ENCODE data around the gene TEX12.

The TEX12 gene

GRCh38 chr11:112167145-112167544 lies at the start of gene TEX12:
TEX12 (plus strand) TSS chr11:112167372; CDS start chr11:112169269, 1,897 bp downstream.
- DNase-seq (ENCODE audit: low read depth), result no peak
- H3K4me3 ChIP-seq (ENCODE audit: control insufficient read depth, low read depth, low read length), result no peak within 1 kb of the TSS
- TF ChIP-seq CTCF (IDR thresholded peaks at IDR 0.05; ENCODE audit: control insufficient read depth, insufficient read depth, low read depth, low read length, missing control alignments), result no peak

- DNase-seq (ENCODE audit: low read depth), result no peak
- no peak overlapping the region for H3K4me3 ChIP-seq (ENCODE audit: control insufficient read depth, low read depth, low read length)
- no peak for TF ChIP-seq CTCF (IDR thresholded peaks at IDR 0.05; ENCODE audit: control insufficient read depth, insufficient read depth, low read depth, low read length, missing control alignments)
Observed at GRCh38 chr11:112118176-112118575, 49.0 kb upstream of the TEX12 start.

GRCh38 chr11:112121981-112122615 lies 45.1 kb upstream of the TEX12 start:
- no peak overlapping the region for H3K4me3 ChIP-seq (ENCODE audit: control insufficient read depth, low read depth, low read length)
- TF ChIP-seq CTCF (IDR thresholded peaks at IDR 0.05; ENCODE audit: control insufficient read depth, insufficient read depth, low read depth, low read length, missing control alignments), result no peak
- DNase-seq (ENCODE audit: low read depth), result no peak

GRCh38 chr11:112123129-112123528 lies 44.0 kb upstream of the TEX12 start:
- no peak for TF ChIP-seq CTCF (IDR thresholded peaks at IDR 0.05; ENCODE audit: control insufficient read depth, insufficient read depth, low read depth, low read length, missing control alignments)
- H3K4me3 ChIP-seq (ENCODE audit: control insufficient read depth, low read depth, low read length), result no peak overlapping the region
- DNase-seq (ENCODE audit: low read depth), result no peak

- H3K4me3 ChIP-seq (ENCODE audit: control insufficient read depth, low read depth, low read length), result no peak overlapping the region
- no peak for DNase-seq (ENCODE audit: low read depth)
- TF ChIP-seq CTCF (IDR thresholded peaks at IDR 0.05; ENCODE audit: control insufficient read depth, insufficient read depth, low read depth, low read length, missing control alignments), result no peak
Observed at GRCh38 chr11:112127056-112127455, 40.1 kb upstream of the TEX12 start.

- no peak overlapping the region for H3K4me3 ChIP-seq (ENCODE audit: control insufficient read depth, low read depth, low read length)
- peak; percentile 49 for DNase-seq (ENCODE audit: low read depth)
- TF ChIP-seq CTCF (IDR thresholded peaks at IDR 0.05; ENCODE audit: control insufficient read depth, insufficient read depth, low read depth, low read length, missing control alignments), result no peak
Observed at GRCh38 chr11:112128483-112129121, 38.6 kb upstream of the TEX12 start.
